Loucy (cell line): ENCODE results near the gene BIRC7.
"Not testable (repeated sequence)": the region's sequence is repeated elsewhere in the genome, so short reads cannot be mapped to it uniquely, and the experiment has no call there.

Source experiments
- H2AFZ ChIP-seq: fragments of 200-600 bp; sonication (generic); 2 replicates; pipeline ENCODE4 v1.6.0; 2016; ENCODE audit warnings: antibody characterized with exemption, mild to moderate bottlenecking, low read length, moderate library complexity
- H3F3A ChIP-seq: fragments of 200-600 bp; 2 replicates; pipeline ENCODE4 v1.6.0; 2016; ENCODE audit warnings: antibody characterized with exemption, low read depth, mild to moderate bottlenecking
- H3K27me3 ChIP-seq: fragments of 200-600 bp; sonication (generic); 2 replicates; pipeline ENCODE4 v1.6.1; 2014; ENCODE audit warnings: low read length, mild to moderate bottlenecking; ENCODE audit not compliant: insufficient read depth, poor library complexity, severe bottlenecking
- H3K36me3 ChIP-seq: fragments of 200-600 bp; sonication (generic); 2 replicates; pipeline ENCODE4 v1.6.1; 2016; ENCODE audit warnings: low read length; ENCODE audit not compliant: insufficient read depth
- H3K4me1 ChIP-seq: fragments of 200-600 bp; sonication (generic); 2 replicates; pipeline ENCODE4 v1.5.1; 2014; ENCODE audit warnings: low read length, mild to moderate bottlenecking; ENCODE audit not compliant: insufficient read depth, poor library complexity, severe bottlenecking
- H3K4me2 ChIP-seq: fragments of 200-600 bp; sonication (generic); 2 replicates; pipeline ENCODE4 v1.6.0; 2014; ENCODE audit warnings: antibody characterized with exemption, low read length, low read depth, mild to moderate bottlenecking; ENCODE audit not compliant: poor library complexity, severe bottlenecking
- H3K4me3 ChIP-seq: fragments of 200-600 bp; sonication (generic); 2 replicates; pipeline ENCODE4 v1.5.1; 2014; ENCODE audit warnings: low read length, mild to moderate bottlenecking, mixed read lengths; ENCODE audit not compliant: poor library complexity, severe bottlenecking
- H3K79me2 ChIP-seq: fragments of 200-600 bp; sonication (generic); 2 replicates; pipeline ENCODE4 v1.6.1; 2014; ENCODE audit warnings: low read length; ENCODE audit not compliant: insufficient read depth
- H3K9ac ChIP-seq: fragments of 200-600 bp; sonication (generic); 2 replicates; pipeline ENCODE4 v1.6.0; 2014; ENCODE audit warnings: mild to moderate bottlenecking, low read depth, low read length, moderate library complexity; ENCODE audit not compliant: poor library complexity, severe bottlenecking
- H3K9me2 ChIP-seq: fragments of 200-600 bp; sonication (generic); replicated peaks from 2 replicates; pipeline ENCODE4 v1.6.1; 2016; ENCODE audit warnings: low read depth, low read length, mixed read lengths
- H3K9me3 ChIP-seq: fragments of 200-600 bp; sonication (generic); 2 replicates; pipeline ENCODE4 v1.6.1; 2014; ENCODE audit warnings: mild to moderate bottlenecking, antibody characterized with exemption, low read length, low read depth; ENCODE audit not compliant: insufficient read depth
- H4K20me1 ChIP-seq: fragments of 200-600 bp; sonication (generic); 2 replicates; pipeline ENCODE4 v1.6.0; 2014; ENCODE audit warnings: antibody characterized with exemption, low read length, mild to moderate bottlenecking; ENCODE audit not compliant: insufficient read depth, poor library complexity, severe bottlenecking
- EZH2phosphoT487 ChIP-seq: fragments of 200-600 bp; IDR thresholded peaks from 2 replicates; pipeline ENCODE4 v1.6.1; 2018; ENCODE audit warnings: antibody characterized with exemption, mild to moderate bottlenecking, moderate library complexity, borderline replicate concordance
- TF ChIP-seq, protein P1 (sequence below): fragments of 200-600 bp; sonication (generic); conservative IDR thresholded peaks from 2 replicates; pipeline ENCODE4 v1.5.1; 2014; ENCODE audit warnings: mild to moderate bottlenecking, antibody characterized with exemption, low read length

Gene BIRC7

DNA sequence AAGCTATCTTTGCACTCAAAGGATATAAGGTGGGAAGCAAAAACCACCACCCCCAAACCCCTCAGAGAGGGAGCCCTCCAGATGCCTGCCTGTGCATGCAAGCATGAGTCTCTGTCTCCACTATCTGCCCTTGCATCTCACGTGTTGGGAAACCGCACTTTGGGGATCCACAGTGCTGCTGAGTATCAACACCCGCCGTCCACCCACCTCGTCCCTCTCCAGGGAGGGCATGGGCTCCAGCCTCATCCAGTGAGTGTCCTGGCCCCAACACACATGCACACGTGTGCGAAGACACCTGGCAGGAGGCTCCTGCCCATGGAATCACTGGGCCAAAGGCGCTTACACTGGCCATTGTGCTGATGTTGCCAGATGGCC, 16.3 kb upstream of the BIRC7 start:
- Histone ChIP-seq H3K36me3 (no peaks in the 10 kb centered on the region), H3K4me3 (no peak overlapping the region), H2AFZ (no peak overlapping the region), H3K9me3 (no peaks in the 10 kb centered on the region), H3F3A (no peaks in the 10 kb centered on the region), H3K27me3 (no peaks in the 10 kb centered on the region), H3K79me2 (peaks cover 17% of the 10 kb centered on the region), H3K9ac (no peak overlapping the region), H3K9me2 (no peaks in the 10 kb centered on the region), H3K4me1 (peaks cover 15% of the 10 kb centered on the region), H3K4me2 (no peak overlapping the region), H4K20me1 (peaks cover 13% of the 10 kb centered on the region)
- no peak for TF ChIP-seq EZH2phosphoT487
- TF ChIP-seq, protein P1, sequence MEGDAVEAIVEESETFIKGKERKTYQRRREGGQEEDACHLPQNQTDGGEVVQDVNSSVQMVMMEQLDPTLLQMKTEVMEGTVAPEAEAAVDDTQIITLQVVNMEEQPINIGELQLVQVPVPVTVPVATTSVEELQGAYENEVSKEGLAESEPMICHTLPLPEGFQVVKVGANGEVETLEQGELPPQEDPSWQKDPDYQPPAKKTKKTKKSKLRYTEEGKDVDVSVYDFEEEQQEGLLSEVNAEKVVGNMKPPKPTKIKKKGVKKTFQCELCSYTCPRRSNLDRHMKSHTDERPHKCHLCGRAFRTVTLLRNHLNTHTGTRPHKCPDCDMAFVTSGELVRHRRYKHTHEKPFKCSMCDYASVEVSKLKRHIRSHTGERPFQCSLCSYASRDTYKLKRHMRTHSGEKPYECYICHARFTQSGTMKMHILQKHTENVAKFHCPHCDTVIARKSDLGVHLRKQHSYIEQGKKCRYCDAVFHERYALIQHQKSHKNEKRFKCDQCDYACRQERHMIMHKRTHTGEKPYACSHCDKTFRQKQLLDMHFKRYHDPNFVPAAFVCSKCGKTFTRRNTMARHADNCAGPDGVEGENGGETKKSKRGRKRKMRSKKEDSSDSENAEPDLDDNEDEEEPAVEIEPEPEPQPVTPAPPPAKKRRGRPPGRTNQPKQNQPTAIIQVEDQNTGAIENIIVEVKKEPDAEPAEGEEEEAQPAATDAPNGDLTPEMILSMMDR, result no peak

DNA sequence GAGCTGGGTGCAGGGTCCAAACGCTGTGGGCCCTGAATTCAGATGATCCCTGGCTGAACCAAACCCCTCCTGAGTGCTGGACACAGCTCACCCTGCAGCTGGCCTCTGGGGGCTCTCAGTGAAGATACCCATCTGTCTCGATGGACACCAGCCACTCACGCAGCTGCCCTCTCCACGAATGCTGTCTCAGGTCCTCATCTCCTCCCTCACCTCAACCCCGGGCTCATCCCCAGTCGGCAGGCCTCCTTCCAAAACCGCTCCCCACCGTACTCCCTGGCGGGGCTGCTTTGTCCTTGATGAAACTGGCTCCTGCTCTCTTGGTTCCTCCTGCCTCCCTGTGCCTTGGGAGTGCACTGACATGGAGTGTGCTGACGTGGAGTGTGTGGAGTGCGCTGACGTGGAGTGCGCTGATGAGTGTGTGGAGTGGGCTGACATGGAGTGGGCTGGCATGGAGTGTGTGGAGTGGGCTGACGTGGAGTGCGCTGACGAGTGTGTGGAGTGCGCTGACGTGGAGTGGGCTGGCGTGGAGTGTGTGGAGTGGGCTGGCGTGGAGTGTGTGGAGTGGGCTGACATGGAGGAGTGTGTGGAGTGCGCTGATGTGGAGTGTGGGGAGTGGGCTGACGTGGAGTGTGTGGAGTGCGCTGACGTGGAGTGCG, 15.7 kb upstream of the BIRC7 start:
- Histone ChIP-seq H3K4me2 (no peak overlapping the region), H3K9me3 (no peaks in the 10 kb centered on the region), H3K79me2 (peaks cover 11% of the 10 kb centered on the region), H3K9ac (no peak overlapping the region), H3K4me3 (no peak overlapping the region), H3K27me3 (no peaks in the 10 kb centered on the region), H3F3A (no peaks in the 10 kb centered on the region), H3K36me3 (no peaks in the 10 kb centered on the region), H4K20me1 (peaks cover 8% of the 10 kb centered on the region), H2AFZ (no peak overlapping the region), H3K9me2 (no peaks in the 10 kb centered on the region), H3K4me1 (peaks cover 10% of the 10 kb centered on the region)
- TF ChIP-seq, protein P1, result no peak
- TF ChIP-seq EZH2phosphoT487, result no peak

DNA sequence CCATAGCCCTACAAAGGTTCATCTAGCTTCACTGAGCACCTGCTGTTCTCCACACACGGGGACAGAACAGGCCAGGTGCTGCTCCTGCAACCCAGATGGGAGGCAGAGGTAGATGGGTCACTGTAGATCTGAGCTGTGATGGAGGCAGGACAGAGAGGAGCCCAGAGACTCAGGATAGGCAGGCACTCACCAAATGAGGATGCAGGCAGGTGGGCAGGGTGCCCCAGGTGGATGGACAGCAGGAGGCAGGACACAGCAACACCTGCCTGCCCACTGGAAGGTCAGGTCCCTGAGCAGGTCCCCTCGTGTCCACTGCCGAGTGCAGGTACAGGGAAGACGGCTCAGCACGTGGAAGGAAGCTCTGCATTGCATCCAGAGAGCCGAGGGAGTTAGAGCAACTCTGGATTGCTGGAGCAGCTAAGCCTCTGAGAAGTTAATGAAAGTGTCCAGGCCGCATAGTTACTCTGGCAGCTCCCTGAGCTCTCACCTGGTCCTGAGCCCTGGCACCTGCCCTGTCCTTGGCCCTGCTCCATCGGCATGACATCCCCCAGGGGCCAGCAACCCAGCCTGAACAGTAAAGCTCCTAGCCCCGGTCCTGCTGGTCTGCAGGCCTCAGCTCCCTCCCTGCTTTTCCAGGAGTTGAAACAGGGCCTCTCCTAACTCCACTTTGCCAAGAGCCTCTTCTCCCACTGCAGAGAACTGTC, 14.9 kb upstream of the BIRC7 start:
- Histone ChIP-seq H3K9ac (no peak overlapping the region), H3K27me3 (no peaks in the 10 kb centered on the region), H3K4me3 (no peak overlapping the region), H3K36me3 (no peaks in the 10 kb centered on the region), H3K4me2 (no peak overlapping the region), H3K4me1 (peaks cover 7% of the 10 kb centered on the region), H3F3A (no peaks in the 10 kb centered on the region), H2AFZ (no peak overlapping the region), H3K79me2 (peaks cover 3% of the 10 kb centered on the region; the same call in 1 of the 2 replicates), H3K9me3 (no peaks in the 10 kb centered on the region), H3K9me2 (no peaks in the 10 kb centered on the region), H4K20me1 (no peaks in the 10 kb centered on the region)
- TF ChIP-seq EZH2phosphoT487, result no peak
- TF ChIP-seq, protein P1, result no peak

DNA sequence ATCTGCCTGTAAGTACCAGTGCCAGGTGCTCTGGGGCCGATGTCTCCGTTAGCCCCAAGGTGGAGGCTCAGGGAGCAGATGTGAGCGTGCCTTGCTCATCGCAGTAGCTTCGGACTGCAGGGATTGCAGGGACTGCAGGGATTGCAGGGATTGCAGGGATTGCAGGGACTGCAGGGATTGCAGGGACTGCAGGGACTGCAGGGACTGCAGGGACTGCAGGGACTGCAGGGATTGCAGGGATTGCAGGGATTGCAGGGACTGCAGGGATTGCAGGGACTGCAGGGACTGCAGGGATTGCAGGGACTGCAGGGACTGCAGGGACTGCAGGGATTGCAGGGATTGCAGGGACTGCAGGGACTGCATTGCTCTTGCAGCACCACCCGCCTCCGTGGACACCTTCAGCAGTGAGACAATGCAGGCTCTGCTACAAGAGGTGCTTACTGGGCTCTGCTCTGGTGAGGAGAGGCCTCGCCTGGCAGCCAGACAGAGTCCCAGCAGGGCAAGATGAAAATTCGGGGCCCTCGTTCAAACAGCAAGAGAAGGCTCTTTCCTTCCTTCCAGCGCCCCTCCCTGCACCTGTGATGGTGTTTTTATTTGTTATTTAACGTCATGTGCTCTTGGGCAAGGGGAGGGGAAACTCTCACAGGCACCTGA, 14.2 kb upstream of the BIRC7 start:
- not testable (repeated sequence) for H3K9me3 ChIP-seq, H3K4me1 ChIP-seq, H4K20me1 ChIP-seq, H3K79me2 ChIP-seq, H3K9ac ChIP-seq, H3K4me2 ChIP-seq, H3K9me2 ChIP-seq, H3K4me3 ChIP-seq, H3K27me3 ChIP-seq, H3K36me3 ChIP-seq, H2AFZ ChIP-seq, H3F3A ChIP-seq
